Peyer's patch (tissue), 4 donors: ENCODE data around the gene SLC44A5. TPM values are rescaled to one million over a fixed set of nuclear protein-coding genes. Genes with fewer than 3 reads are reported as not detected.
"Not testable (repeated sequence)": the region's sequence is repeated elsewhere in the genome, so short reads cannot be mapped to it uniquely, and the experiment has no call there.

Source experiments
- DNase-seq, 3 donors: peaks; one replicate each; pipeline ENCODE4 v3.0.0-alpha.2; 2017 to 2019
- H3K27ac ChIP-seq, 4 donors: fragments of 200-600 bp; sonication (generic); one replicate each; pipeline ENCODE4 v1.5.1; 2016 to 2019
- H3K27me3 ChIP-seq, 2 donors: fragments of 200-600 bp; sonication (generic); one replicate each; pipeline ENCODE4 v1.5.1; 2019
- H3K36me3 ChIP-seq, 3 donors: fragments of 200-600 bp; sonication (generic); one replicate each; pipeline ENCODE4 v1.5.1; 2016 to 2019
- H3K4me1 ChIP-seq, 4 donors: fragments of 200-600 bp; sonication (generic); one replicate each; pipeline ENCODE4 v1.5.1; 2016 to 2019
- H3K4me3 ChIP-seq, 4 donors: fragments of 200-600 bp; sonication (generic); 1 replicate in 3 of 4; 2 replicates in 1 of 4; pipeline ENCODE4 v1.5.1; 2016 to 2019; ENCODE audit warnings: mild to moderate bottlenecking in 1 of 4
- H3K9me3 ChIP-seq, 4 donors: fragments of 200-600 bp; sonication (generic); one replicate each; pipeline ENCODE4 v1.5.1; 2016 to 2019; ENCODE audit warnings: mild to moderate bottlenecking in 1 of 4
- CTCF ChIP-seq, 6 experiments: fragments of 450-650 bp in 4 of 6; fragments of 200-600 bp in 2 of 6; sonication (generic) in 1 of 6; IDR thresholded peaks; one replicate each; pipeline ENCODE4 v1.5.1; 2017 to 2019; ENCODE audit warnings: antibody characterized with exemption in 6 of 6, mild to moderate bottlenecking in 3 of 6, moderate library complexity in 1 of 6
- POLR2A ChIP-seq, 2 donors: fragments of 450-650 bp; IDR thresholded peaks; one replicate each; pipeline ENCODE4 v1.5.1; 2017; ENCODE audit warnings: antibody characterized with exemption in 2 of 2, mild to moderate bottlenecking in 2 of 2, moderate library complexity in 2 of 2
- total RNA-seq, 4 donors: library from RNA; depleted of rRNA; stranded (reverse); fragments of >200 nt; gene quantifications; one replicate each; pipeline ENCODE4 v1.1.0, GENCODE V29; 2016

The SLC44A5 gene
- total RNA-seq, result under 1 TPM in 2 of 4 donors, not detected in 2; 0.70 to 0.80 TPM

GRCh38 chr1:75611014-75611413 is at the start of gene SLC44A5:
Gene SLC44A5, minus strand, starts transcription at chr1:75611114. Its CDS starts 69,667 bp downstream, at chr1:75541447.
- peaks cover 0 to 13% of the 10 kb centered on the region in 2 donors for H3K27me3 ChIP-seq

GRCh38 chr1:75655931-75656330 is 45.0 kb upstream of the SLC44A5 start:
- no peak overlapping the region for H3K4me3 ChIP-seq
- no peaks in the 10 kb centered on the region for H3K27me3 ChIP-seq
- H3K4me1 ChIP-seq, result no peaks in the 10 kb centered on the region
- no peaks in the 10 kb centered on the region for H3K36me3 ChIP-seq
- no peak for DNase-seq
- no peaks in the 10 kb centered on the region for H3K9me3 ChIP-seq
- no peak for TF ChIP-seq POLR2A (IDR thresholded peaks at IDR 0.05)
- no peak for TF ChIP-seq CTCF (IDR thresholded peaks at IDR 0.05)
- no peak overlapping the region for H3K27ac ChIP-seq

More at GRCh38 chr1:75611014-75611413, at the start of gene SLC44A5:
- H3K9me3 ChIP-seq, result no peaks in the 10 kb centered on the region
- no peak for TF ChIP-seq CTCF (IDR thresholded peaks at IDR 0.05)
- DNase-seq, result no peak
- H3K36me3 ChIP-seq, result no peaks in the 10 kb centered on the region
- H3K4me1 ChIP-seq, result peaks cover 0 to 12% (median 3%) of the 10 kb centered on the region in 4 donors
- no peak within 1 kb of the TSS for H3K27ac ChIP-seq
- no peak within 1 kb of the TSS for H3K4me3 ChIP-seq

GRCh38 chr1:75647183-75647582 is 36.3 kb upstream of the SLC44A5 start:
- not testable (repeated sequence) for DNase-seq, H3K9me3 ChIP-seq, H3K27me3 ChIP-seq, H3K27ac ChIP-seq, H3K36me3 ChIP-seq, H3K4me1 ChIP-seq, H3K4me3 ChIP-seq

- not testable (repeated sequence) for H3K27ac ChIP-seq, DNase-seq, H3K27me3 ChIP-seq, H3K36me3 ChIP-seq, H3K9me3 ChIP-seq, H3K4me1 ChIP-seq, H3K4me3 ChIP-seq
These were observed 34.2 kb upstream of the SLC44A5 start for GRCh38 chr1:75645153-75645552.

- no peak for DNase-seq
- TF ChIP-seq POLR2A (IDR thresholded peaks at IDR 0.05) (no peak), CTCF (IDR thresholded peaks at IDR 0.05) (no peak)
These were observed 32.5 kb upstream of the SLC44A5 start for GRCh38 chr1:75643460-75643859.

GRCh38 chr1:75641325-75641724 is 30.4 kb upstream of the SLC44A5 start:
- TF ChIP-seq CTCF (IDR thresholded peaks at IDR 0.05), result no peak
- no peak for TF ChIP-seq POLR2A (IDR thresholded peaks at IDR 0.05)
- DNase-seq, result no peak
- H3K4me1 ChIP-seq, result no peaks in the 10 kb centered on the region
- no peaks in the 10 kb centered on the region for H3K27me3 ChIP-seq
- no peaks in the 10 kb centered on the region for H3K9me3 ChIP-seq
- H3K27ac ChIP-seq, result no peak overlapping the region
- no peak overlapping the region for H3K4me3 ChIP-seq
- no peaks in the 10 kb centered on the region for H3K36me3 ChIP-seq

More at GRCh38 chr1:75643460-75643859, 32.5 kb upstream of the SLC44A5 start:
- no peak overlapping the region for H3K27ac ChIP-seq
- peaks cover 0 to 8% (median 3%) of the 10 kb centered on the region in 4 donors for H3K9me3 ChIP-seq
- no peaks in the 10 kb centered on the region for H3K4me1 ChIP-seq
- H3K27me3 ChIP-seq, result no peaks in the 10 kb centered on the region
- H3K4me3 ChIP-seq, result no peak overlapping the region
- no peaks in the 10 kb centered on the region for H3K36me3 ChIP-seq

- TF ChIP-seq POLR2A (IDR thresholded peaks at IDR 0.05) (no peak), CTCF (IDR thresholded peaks at IDR 0.05) (no peak)
- H3K27ac ChIP-seq, result no peak overlapping the region
- no peak for DNase-seq
- no peaks in the 10 kb centered on the region for H3K36me3 ChIP-seq
- no peaks in the 10 kb centered on the region for H3K9me3 ChIP-seq
- H3K4me1 ChIP-seq, result no peaks in the 10 kb centered on the region
- H3K4me3 ChIP-seq, result no peak overlapping the region
- no peaks in the 10 kb centered on the region for H3K27me3 ChIP-seq
These were observed 29.2 kb upstream of the SLC44A5 start for GRCh38 chr1:75640137-75640536.
